Fibroblast of skin of right biceps (primary cell): Measurements from ENCODE around the gene RRN3.
"Not testable (repeated sequence)": the region's sequence is repeated elsewhere in the genome, so short reads cannot be mapped to it uniquely, and the experiment has no call there.

Experiments
- DNase-seq: peaks from one replicate; pipeline ENCODE4 v3.0.0-alpha.2; 2013

RRN3 gene, protein sequence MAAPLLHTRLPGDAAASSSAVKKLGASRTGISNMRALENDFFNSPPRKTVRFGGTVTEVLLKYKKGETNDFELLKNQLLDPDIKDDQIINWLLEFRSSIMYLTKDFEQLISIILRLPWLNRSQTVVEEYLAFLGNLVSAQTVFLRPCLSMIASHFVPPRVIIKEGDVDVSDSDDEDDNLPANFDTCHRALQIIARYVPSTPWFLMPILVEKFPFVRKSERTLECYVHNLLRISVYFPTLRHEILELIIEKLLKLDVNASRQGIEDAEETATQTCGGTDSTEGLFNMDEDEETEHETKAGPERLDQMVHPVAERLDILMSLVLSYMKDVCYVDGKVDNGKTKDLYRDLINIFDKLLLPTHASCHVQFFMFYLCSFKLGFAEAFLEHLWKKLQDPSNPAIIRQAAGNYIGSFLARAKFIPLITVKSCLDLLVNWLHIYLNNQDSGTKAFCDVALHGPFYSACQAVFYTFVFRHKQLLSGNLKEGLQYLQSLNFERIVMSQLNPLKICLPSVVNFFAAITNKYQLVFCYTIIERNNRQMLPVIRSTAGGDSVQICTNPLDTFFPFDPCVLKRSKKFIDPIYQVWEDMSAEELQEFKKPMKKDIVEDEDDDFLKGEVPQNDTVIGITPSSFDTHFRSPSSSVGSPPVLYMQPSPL

DNA sequence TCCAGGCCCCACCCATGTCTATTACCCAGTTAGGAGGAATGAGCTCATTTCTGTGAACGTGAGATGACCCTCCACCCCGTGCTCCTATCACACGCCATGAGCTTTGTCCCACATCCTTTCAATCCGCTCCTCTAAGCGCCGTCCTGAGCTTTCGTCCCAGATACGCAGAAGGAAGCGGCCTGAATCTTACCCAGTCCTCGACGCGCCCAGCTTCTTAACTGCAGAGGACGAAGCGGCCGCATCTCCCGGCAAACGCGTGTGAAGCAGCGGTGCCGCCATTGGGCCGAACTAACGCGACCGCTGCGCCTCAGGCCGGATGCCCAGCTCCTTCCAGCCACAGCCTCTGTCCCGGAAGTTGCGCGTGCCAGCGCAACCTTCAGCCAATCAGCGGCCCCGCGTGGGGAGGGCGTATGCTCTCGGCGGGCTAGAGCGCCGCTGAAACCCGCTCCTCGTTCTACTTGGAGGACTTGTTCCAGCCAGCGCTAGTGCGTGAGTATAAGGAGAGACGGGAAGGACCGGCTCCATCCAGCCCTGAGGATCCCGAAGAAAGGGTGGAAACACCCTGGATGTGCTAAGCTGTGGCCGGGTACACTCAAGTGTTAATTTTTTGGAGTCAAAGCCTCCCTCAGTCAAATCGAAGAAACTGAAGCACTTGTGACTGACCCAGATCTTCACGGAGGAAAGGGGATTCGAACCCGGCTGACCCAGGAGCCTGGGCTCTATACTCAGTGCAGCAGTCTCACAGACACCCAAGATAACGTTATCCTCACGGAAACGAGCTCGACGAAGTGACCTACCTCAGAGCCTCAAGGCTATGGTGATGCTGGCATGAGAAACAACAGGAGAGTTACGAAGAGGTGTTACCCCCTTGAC, at the start of gene RRN3:
Gene RRN3 (minus strand): TSS at position 318 of the 873 bp plus-strand sequence. CDS start 39 bp downstream, at position 279.
- DNase-seq, result peak; percentile 92

DNA sequence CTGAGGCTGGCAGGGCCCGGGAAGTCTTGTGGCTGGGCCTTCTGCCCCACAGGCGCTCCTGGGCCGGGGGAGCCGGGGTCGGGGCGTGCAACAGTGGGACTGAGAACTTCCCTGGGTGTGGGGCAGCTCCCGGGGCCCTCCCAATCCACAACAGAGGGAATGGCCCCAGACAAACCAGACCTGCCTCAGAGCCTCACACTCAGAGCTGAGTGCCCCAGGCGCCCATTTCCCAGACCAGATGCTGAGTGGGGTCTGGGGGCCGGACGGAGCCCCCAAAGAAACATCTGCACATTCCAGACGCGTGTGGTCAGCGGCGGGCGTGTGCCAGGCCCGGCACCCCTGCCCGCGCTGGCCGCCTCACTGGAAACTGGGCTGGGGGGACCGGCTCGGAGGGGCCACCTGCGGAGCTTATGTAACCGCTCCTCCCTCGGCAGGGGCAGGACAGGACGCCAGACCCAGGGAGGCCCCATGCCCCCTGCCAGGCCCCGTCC, 49.6 kb upstream of the RRN3 start:
- not testable (repeated sequence) for DNase-seq

DNA sequence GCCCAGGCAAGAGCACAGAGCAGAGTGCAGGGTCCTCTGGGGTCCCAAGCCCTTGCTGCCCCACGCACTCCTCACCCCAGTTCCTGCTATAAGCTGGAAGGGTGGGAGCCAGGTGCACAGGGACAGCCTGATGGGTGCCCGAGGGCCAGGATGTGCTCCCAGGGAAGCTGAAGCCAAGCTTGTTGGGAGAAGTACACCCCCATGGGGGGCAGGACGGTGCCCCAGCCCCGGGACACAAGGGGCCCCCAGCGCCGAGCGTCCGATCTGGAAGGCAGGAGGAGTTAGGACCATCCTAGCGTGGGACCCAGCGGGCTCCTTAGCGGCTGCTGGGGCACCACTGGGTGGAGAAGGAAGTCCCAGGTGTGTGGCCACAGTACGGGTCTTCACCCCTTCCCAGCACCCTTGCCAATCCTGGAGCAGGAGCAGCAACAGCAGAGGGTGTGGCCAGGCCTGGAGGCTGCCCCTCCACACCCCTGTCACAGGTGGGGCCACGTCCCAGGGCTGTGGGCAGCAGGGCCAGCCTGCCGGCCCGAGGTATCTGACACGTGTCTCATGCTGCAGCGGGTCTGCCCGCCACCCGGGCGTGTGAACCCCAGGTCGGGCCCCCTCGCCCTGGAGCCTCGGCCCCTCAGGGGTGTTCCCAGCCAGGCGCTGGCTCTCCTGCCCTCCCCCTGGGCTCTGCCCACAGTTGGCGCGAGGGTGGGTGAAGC, 49.0 kb upstream of the RRN3 start:
- not testable (repeated sequence) for DNase-seq

DNA sequence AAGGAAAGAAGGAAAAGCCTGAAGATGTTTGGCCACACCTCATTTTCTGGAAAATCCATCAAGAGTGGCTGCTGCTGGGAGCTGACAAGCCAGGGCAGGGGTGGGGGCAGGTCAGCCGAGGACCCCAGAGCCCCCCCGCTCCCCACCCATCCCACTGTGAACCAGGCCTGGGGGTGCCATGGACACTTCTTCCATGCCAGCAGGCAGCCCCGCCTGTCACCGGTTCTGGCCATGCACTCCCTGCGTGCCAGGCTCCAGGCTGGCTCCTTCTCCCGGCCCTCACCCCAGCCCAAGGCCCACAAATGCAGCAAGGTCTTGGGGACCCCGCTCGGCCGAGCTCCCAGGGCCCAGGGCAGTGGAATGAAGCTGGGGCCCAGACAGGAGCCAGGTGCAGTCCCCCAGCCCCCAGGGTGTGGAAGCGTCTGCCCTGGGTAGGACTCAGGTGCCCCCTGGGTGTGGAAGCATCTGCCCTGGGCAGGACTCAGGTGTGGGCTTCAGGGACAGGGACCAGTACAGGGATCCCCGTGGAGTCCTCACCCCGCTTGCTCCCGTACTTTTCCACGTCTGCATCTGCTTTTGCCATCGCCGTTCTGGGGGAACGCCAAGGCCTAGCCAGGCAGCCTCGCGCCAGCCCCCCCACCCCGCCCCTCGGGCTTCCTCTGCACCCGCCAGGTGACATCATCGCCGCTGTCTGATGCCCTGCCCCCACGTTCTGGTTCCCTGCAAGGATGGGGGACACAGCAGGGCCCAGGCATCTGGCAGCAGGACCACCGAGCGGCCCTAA, 48.2 kb upstream of the RRN3 start:
- DNase-seq, result not testable (repeated sequence)

DNA sequence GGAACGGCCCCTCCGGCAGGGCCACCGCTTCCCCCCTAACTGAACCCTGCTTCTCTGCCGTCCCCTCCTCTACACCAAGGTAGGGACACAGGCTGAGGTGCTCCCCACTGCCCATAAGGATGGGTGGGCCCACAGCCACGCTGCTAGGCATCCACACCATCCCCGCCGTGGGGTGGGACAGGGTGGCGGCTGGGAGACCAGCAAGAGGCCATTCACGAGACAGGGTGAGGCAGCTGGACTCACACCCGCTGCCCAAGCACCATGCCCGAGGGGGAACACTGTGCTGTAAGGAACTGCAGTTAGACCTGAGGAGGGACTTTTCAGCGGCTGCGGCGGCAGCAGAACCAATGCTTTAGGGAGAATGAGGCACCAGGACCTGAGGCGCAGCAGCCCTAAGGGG, 47.5 kb upstream of the RRN3 start:
- DNase-seq, result no peak

DNA sequence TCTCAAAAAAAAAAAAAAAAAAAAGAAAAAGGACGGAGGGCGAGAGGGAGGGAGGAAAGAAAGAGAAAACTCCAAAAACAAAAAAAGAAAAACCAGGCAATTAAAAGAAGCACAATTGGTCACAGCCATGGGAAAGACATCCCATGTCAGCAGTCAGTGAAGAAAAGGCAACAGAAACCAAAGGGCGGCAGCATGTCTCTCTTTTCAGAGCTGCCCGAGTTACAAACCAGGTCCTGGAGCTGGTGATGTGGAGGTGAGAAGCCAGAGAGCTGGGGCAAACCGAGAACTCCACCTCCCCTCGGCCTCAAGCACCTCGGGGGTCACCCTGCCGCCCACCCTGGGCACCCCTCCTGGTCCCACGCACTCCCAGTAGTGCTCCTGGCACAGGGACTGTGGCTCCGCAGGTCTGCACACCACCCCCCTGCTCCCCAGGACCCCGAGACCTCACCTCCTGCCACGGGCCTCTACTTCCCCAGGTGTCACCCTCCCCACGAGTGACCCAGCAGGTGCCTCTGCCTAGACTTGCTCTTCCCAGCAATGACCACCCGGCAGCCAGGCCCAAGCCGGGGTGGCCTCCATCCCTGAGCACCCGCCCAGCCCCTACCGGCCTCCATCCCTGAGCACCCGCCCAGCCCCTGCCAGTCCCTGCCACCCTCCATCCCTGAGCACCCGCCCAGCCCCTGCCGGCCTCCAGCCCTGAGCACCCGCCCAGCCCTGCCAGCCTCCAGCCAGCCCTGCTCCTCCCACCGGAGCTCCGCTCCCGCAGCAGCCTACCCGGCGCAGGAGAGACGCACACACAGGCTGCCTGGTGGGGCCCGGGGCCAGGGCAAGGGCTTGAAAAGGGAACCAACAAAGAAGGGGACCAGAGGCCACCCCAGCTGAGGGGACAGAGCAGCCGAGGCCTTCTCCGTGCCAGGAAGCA, 46.6 kb upstream of the RRN3 start:
- DNase-seq, result not testable (repeated sequence)

DNA sequence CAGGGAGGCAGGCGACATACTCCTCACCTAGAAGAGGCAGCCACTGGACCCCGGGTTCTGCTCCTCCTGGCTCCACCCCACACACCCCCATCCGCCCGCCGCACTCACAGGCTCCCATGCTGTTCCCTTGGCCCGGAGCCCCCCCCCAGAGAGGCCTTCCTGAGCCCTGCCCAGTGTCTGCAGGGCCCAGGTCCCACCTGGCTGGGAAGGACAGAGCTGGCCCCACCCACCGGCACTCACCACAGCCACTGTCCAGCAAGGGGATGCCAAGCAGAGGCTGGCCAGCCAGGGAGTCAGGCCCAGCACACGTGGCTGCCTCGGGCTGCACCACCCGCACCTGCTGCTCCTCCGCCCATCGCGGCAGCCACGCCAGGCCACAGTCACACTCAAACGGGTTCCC, 43.4 kb upstream of the RRN3 start:
- DNase-seq, result not testable (repeated sequence)

DNA sequence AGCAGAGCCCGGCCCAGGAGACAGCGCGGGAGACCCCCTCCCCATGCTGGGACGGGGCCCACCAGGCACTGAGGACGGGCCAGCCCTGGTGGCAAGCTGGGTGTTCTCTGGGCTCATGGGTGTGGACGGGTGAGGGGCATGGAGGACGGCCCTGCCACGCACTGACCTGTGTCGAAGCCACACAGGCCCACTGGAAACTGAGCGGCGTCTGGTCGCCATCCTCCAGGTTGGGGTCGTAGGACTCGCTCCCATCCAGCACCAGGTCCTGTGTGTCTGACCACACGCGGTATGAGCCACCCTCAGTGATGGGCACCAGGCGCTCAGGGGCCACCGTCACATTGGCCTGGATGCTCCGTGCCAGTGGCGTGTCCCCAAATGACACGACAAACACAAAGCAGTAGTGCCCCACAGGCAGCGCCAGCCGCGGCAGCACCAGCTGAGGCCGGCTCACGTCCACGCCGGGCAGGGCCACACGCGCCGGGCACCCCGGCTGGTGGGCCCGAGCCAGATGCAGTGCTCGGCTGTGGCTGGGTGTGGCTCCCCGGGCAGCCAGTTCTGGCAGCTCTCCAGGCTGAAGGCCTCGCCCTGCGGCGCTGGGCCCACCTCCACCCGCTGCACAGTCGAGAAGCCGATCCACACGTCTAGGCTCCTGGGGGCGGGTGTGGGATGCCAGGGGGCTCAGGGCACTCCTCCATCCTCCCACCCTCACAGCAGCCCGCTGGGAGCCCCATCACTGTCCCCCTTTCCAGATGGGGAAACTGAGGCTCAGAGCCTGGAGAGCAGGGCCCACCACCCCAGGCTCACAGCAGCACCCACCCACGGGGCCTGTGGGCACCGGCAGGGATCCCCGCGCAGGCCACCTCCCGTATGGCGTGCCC, 41.6 kb upstream of the RRN3 start:
- not testable (repeated sequence) for DNase-seq

DNA sequence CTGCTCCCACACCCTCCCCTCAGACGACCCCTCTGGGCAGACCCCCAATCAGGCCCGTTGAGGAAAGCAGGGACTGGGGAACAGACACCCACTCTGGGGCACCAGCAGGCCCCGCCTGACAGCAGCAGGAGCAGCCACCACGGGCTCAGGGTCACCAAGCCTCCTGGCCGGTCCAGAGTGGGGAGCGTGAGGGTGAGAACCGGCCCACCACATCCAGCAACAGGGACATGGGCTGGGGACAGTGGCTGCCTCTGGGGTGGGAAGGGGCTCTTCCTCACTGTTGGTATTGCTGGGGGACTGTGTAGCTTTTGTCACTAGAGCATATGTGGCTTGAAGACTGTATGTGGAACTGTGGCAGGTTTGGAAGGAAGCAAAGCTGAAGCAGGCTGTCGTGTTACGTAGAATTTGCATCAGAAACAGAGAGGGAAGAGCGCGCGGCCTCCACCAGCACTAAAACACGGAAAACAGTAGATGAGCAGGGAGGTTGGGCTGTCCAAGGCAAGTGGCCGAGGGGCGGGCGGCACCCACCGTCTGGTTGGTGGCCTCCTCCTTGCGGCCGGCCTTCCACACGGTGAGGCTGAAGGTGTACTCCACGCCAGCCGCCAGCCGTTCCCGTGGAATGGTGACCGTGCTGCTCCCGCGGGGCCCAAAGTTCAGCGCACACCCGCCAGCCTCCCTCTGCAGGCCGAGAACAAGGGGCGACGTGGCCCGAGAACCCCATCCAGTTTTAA, 40.8 kb upstream of the RRN3 start:
- DNase-seq, result not testable (repeated sequence)

DNA sequence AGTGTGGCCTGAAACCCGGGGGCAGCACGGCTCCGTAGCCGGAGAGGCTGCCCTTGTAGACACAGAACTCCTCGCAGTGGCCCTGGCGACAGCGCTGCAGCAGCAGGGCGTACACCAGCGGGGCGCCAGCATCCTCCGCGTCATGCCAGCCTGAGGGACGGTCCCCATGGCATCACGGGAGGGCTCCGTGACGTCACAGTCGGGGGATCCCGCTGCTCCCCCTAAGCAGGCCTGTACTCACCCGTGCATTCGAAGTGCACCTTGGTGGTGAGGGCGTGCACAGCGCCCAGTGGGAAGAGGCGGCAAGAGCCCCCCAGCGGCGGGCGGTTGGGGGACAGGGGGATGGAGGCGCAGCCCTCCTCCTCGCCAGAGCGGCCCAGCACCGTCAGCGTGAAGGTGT, 39.5 kb upstream of the RRN3 start:
- DNase-seq, result not testable (repeated sequence)

DNA sequence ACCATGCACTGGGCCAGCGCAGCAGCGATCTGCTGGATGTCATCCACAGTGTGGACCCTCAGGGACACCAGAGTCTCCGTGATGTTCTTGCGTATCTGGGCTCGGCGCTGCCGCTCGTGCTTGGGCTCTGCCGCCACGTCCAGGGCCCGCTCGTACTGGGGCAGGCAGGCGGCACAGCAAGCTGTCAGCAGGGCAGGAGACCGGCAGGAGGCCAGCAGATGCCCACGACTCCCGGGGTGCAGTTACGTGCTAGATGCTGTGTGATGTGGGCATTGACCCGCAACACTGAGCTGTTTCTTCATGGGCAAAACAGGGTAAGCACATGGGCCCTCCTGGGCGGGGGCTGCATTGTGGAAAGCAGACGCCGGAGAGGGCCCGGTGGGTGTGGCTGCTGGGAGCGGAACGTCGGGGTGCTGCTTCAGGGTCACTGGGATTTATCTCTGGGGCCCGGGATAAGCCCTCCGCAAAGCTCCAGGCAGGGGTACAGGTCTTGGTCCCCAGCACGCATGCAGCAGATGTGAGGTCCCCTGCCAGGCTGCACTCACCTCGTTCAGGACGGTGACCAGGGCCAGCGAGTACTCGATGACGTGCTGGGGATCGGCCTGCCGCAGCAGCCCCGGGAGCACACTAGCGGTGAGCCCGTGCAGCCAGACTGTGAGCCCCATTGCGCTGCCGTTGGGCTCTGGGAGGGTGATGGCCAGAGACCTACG, 38.8 kb upstream of the RRN3 start:
- not testable (repeated sequence) for DNase-seq

DNA sequence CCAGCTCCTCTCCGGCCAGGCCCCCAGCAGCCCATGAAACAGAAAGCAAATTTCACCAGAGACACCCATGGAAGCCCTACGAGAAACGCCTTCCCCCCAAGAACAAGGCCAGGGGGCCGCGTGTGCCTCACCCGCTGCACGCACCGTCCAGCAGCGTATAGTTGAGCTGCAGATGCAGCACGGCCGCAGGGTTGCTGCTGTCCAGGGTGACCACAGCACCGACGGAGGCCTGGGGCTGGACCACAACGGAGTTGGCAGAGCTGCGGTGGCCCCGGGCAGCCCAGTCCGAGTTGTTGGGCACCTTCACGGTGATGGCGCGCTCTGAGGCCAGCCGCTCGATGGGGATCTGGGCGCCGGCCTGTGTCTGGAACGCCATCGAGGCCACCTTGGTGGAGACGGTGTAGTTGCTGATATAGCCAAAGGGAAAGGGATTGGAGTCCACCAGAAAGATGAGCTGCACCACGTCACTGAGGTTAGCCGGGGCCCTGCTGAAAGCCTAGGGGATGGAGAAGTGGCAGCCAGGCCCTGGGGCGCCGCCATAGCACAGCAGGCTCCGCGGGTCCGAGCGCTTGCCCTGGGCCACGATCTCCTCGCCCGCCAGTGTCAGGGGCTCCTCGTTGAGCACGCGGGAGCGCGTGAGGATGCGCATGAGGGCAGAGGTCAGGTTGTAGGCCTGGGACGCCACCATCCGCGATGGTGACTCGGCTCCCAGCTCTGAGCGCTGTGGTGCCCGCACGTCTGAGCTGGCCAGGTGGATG, 37.0 kb upstream of the RRN3 start:
- not testable (repeated sequence) for DNase-seq

DNA sequence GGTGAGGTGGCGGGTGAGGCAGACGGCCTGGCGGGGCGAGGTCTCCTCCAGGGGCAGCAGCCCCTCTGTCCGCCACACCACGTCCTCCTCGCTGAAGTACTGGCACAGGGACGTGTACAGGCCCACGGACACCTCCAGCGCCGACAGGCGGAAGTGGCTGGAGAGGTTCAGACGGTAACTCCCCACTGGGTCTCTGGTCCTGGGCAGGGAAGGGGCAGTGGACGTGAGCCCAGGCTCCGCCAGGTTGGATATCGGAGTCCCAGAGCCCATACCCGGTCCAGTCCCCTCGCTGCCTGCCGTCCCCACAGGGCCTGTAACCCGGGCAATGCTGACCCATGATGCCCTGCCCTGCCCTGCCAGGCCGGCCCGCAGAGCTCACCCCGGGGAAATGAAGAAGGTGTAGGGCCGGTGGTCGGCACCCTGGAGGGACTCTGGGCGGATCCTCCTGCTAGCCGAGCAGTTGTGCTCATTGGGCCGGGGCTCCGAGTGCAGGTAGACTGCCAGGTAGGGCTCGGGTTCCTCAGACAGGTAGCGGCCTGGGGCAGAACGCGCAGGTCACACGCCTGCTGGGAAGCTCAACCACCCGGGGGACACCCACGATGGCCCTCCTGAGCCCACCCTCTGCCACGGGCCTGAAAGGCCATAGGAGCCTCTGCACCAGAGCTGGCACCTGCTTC, 36.3 kb upstream of the RRN3 start:
- DNase-seq, result not testable (repeated sequence)

DNA sequence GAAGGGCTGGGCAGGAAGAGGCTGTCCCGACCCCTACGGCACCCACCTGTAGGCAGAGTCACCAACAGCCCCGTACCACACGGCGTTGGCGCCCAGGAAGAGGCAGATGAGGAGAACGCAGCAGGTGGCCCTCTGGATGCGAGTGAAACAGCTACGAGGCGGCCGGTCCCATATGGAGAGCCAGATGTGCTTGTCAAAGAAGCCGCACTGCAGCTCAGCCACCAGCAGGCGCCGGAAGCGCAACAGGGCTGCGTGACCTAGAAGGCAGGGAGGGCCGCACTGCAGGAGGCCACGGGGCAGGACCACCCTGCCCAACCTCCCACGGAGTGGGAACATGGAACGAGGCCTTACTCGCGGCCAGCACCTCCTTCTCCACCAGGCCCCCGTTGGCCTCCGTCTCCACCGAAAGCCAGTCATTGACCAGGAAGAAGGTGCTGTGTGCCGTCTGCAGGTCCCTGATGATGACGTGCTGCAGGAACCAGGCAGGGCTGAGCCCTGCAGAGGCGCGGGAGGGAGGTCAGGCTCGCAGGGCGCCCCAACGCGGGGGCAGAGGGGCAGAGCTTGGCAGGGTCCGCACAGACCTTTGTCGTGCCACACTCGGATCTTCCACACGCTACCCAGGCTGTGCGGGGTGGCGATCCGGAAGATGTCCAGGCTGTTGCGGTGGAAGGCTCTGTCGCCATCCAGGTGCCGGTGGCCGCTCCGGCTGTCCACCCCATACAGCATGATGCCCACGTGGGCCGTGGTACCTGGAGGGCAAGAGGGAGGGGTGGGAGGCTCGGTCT, 33.8 kb upstream of the RRN3 start:
- not testable (repeated sequence) for DNase-seq

DNA sequence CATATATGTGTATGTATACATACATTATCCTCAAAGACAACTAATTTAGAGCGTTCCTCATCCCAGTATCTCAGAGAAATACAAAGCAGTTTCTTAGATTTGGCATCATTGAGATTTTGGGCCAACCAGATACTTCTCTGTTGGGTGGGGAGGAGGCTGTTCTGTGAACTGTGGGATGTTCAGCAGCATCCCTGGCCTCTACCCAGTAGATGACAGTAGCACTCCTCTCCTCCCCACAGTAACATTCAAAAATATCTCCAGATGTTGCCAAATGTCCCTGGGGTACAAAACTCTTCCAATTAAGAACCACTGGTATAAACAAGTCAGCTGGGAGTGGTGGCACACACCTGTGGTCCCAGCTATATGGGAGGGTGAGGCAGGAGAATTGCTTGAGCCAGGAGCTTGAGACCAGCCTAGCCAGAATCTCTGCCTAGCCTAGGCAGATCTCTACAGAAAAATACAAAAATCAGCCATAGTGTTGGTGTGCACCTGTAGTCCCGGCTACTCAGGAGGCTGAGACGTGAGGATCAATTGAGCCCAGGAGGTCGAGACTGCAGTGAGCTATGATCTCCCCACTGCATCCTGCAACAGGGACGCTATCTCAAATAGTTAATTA, 6.4 kb upstream of the RRN3 start:
- not testable (repeated sequence) for DNase-seq
